H9 (cell line): ENCODE data around the gene ARHGEF33. TPM values are rescaled to one million over a fixed set of nuclear protein-coding genes. Genes with fewer than 3 reads are reported as not detected.

Source experiments
- DNase-seq: peaks from one replicate; pipeline ENCODE4 v3.0.0-alpha.2; 2017
- H2AFZ ChIP-seq: one replicate; pipeline ENCODE4 v1.6.1; 2013; ENCODE audit warnings: mild to moderate bottlenecking, low read length, control low read depth, moderate library complexity
- H2AK5ac ChIP-seq: 2 replicates; pipeline ENCODE4 v1.6.1; 2013; ENCODE audit warnings: low read length, control low read depth, mixed read lengths; ENCODE audit not compliant: insufficient read length
- H2BK120ac ChIP-seq: one replicate; pipeline ENCODE4 v1.6.1; 2013; ENCODE audit warnings: low read depth, mild to moderate bottlenecking, low read length, control low read depth, inconsistent platforms; ENCODE audit not compliant: poor library complexity, severe bottlenecking
- H2BK12ac ChIP-seq: 2 replicates; pipeline ENCODE4 v1.6.1; 2013; ENCODE audit warnings: low read length, control low read depth, mixed read lengths, low read depth; ENCODE audit not compliant: insufficient read length
- H2BK15ac ChIP-seq: 2 replicates; pipeline ENCODE4 v1.6.1; 2013; ENCODE audit warnings: low read depth, low read length, control low read depth
- H2BK20ac ChIP-seq: one replicate; pipeline ENCODE4 v1.6.1; 2013; ENCODE audit warnings: low read depth, mild to moderate bottlenecking, low read length, control low read depth, inconsistent platforms; ENCODE audit not compliant: poor library complexity, severe bottlenecking
- H2BK5ac ChIP-seq: 2 replicates; pipeline ENCODE4 v1.6.1; 2013; ENCODE audit warnings: low read length, control low read depth, mixed read lengths; ENCODE audit not compliant: insufficient read length
- H3K14ac ChIP-seq: 2 replicates; pipeline ENCODE4 v1.6.1; 2013; ENCODE audit warnings: low read length, control low read depth; ENCODE audit not compliant: insufficient read depth
- H3K18ac ChIP-seq: 2 replicates; pipeline ENCODE4 v1.6.1; 2013; ENCODE audit warnings: low read depth, mild to moderate bottlenecking, mixed read lengths, low read length, control low read depth; ENCODE audit not compliant: insufficient read length
- H3K23ac ChIP-seq: 2 replicates; pipeline ENCODE4 v1.6.1; 2013; ENCODE audit warnings: low read length, control low read depth, mixed read lengths, low read depth; ENCODE audit not compliant: insufficient read length
- H3K23me2 ChIP-seq: 2 replicates; pipeline ENCODE4 v1.6.1; 2013; ENCODE audit warnings: low read depth, mild to moderate bottlenecking, mixed read lengths, low read length, control low read depth; ENCODE audit not compliant: insufficient read length, poor library complexity, severe bottlenecking
- H3K27ac ChIP-seq: 2 replicates; pipeline ENCODE4 v1.5.1; 2013; ENCODE audit warnings: low read length, control low read depth, mixed read lengths, low read depth; ENCODE audit not compliant: insufficient read length
- H3K27me3 ChIP-seq: 2 replicates; pipeline ENCODE4 v1.6.1; 2013; ENCODE audit warnings: low read length, control low read depth, inconsistent platforms; ENCODE audit not compliant: insufficient read depth
- H3K4ac ChIP-seq: 2 replicates; pipeline ENCODE4 v1.6.1; 2013; ENCODE audit warnings: low read depth, mild to moderate bottlenecking, control low read depth, inconsistent platforms, low read length, moderate library complexity
- H3K4me1 ChIP-seq: 2 replicates; pipeline ENCODE4 v1.6.1; 2013; ENCODE audit warnings: low read length, control low read depth, inconsistent platforms; ENCODE audit not compliant: insufficient read depth
- H3K4me2 ChIP-seq: 2 replicates; pipeline ENCODE4 v1.6.1; 2013; ENCODE audit warnings: low read length, control low read depth, mixed read lengths; ENCODE audit not compliant: insufficient read length, insufficient read depth
- H3K56ac ChIP-seq: 2 replicates; pipeline ENCODE4 v1.6.1; 2013; ENCODE audit warnings: low read depth, mild to moderate bottlenecking, mixed read lengths, low read length, control low read depth; ENCODE audit not compliant: insufficient read length
- H3K79me1 ChIP-seq: 2 replicates; pipeline ENCODE4 v1.6.1; 2013; ENCODE audit warnings: low read depth, mild to moderate bottlenecking, moderate library complexity, low read length, control low read depth, inconsistent platforms; ENCODE audit not compliant: insufficient read depth, poor library complexity, severe bottlenecking
- H3K79me2 ChIP-seq: 2 replicates; pipeline ENCODE4 v1.6.1; 2013; ENCODE audit warnings: low read length, control low read depth, inconsistent platforms; ENCODE audit not compliant: insufficient read depth
- H3K9ac ChIP-seq: 2 replicates; pipeline ENCODE4 v1.6.1; 2013; ENCODE audit warnings: low read length, control low read depth, mixed read lengths; ENCODE audit not compliant: insufficient read length; ENCODE audit errors: extremely low read depth
- H3K9me3 ChIP-seq: one replicate; pipeline ENCODE4 v1.6.1; 2013; ENCODE audit warnings: low read depth, low read length, inconsistent platforms; ENCODE audit not compliant: control insufficient read depth
- H3T11ph ChIP-seq: one replicate; pipeline ENCODE4 v1.6.1; 2013; ENCODE audit warnings: mild to moderate bottlenecking, low read length, control low read depth, inconsistent platforms
- H4K20me1 ChIP-seq: one replicate; pipeline ENCODE4 v1.6.1; 2013; ENCODE audit not compliant: control insufficient read depth, insufficient read length, insufficient read depth
- H4K5ac ChIP-seq: 2 replicates; pipeline ENCODE4 v1.6.1; 2013; ENCODE audit warnings: low read depth, mild to moderate bottlenecking, mixed read lengths, low read length, control low read depth; ENCODE audit not compliant: insufficient read length
- H4K8ac ChIP-seq: replicated peaks from 2 replicates; pipeline ENCODE4 v1.6.1; 2013; ENCODE audit warnings: low read length, control low read depth, mixed read lengths, low read depth; ENCODE audit not compliant: insufficient read length
- H4K91ac ChIP-seq: 2 replicates; pipeline ENCODE4 v1.6.1; 2013; ENCODE audit warnings: low read depth, mild to moderate bottlenecking, moderate library complexity, mixed read lengths, low read length, control low read depth; ENCODE audit not compliant: insufficient read length
- H3K27ac Mint-ChIP-seq, 3 experiments: 2 replicates in 2 of 3; 3 replicates in 1 of 3; pipeline ENCODE4 v1.8.0; 2020 to 2021; ENCODE audit warnings: mixed read lengths in 3 of 3, mild to moderate bottlenecking in 1 of 3, moderate library complexity in 1 of 3
- H3K27me3 Mint-ChIP-seq: 2 replicates; pipeline ENCODE4 v1.8.0; 2021; ENCODE audit warnings: low read depth, mild to moderate bottlenecking, moderate library complexity, mixed read lengths
- H3K36me3 Mint-ChIP-seq, 3 experiments: 2 replicates in 2 of 3; 3 replicates in 1 of 3; pipeline ENCODE4 v1.8.0; 2020 to 2021; ENCODE audit warnings: low read depth in 3 of 3, mixed read lengths in 3 of 3; ENCODE audit not compliant: insufficient read depth in 1 of 3
- H3K4me1 Mint-ChIP-seq, 2 experiments: 2 replicates each; pipeline ENCODE4 v1.8.0; 2020; ENCODE audit warnings: mixed read lengths in 2 of 2
- H3K4me3 Mint-ChIP-seq, 2 experiments: 2 replicates in 1 of 2; 3 replicates in 1 of 2; pipeline ENCODE4 v1.8.0; 2020 to 2021; ENCODE audit warnings: mild to moderate bottlenecking in 2 of 2, mixed read lengths in 2 of 2, moderate library complexity in 1 of 2
- H3K9me3 Mint-ChIP-seq, 2 experiments: 2 replicates in 1 of 2; 3 replicates in 1 of 2; pipeline ENCODE4 v1.8.0; 2020; ENCODE audit warnings: mild to moderate bottlenecking in 2 of 2, mixed read lengths in 2 of 2, moderate library complexity in 1 of 2
- WGBS: extraction: QIAGEN DNeasy Blood & Tissue Kit; methylation state at CpG from one replicate; pipeline ENCODE4 v1.1.7; 2013; ENCODE audit warnings: missing lambda C conversion rate, low lambda C conversion rate, mixed read lengths; ENCODE audit not compliant: insufficient read length; ENCODE audit errors: extremely low coverage; 5-methylcytosine and 5-hydroxymethylcytosine counted together
- total RNA-seq: library from RNA; stranded (reverse); gene quantifications from 2 replicates; pipeline ENCODE4 v1.2.1, GENCODE V29; 2021
- TF ChIP-seq, protein P1 (sequence below): fragments of 200-600 bp; sonication (generic); conservative IDR thresholded peaks from 3 replicates; pipeline ENCODE4 v1.8.0; 2021; ENCODE audit warnings: antibody characterized with exemption, mild to moderate bottlenecking

Gene ARHGEF33
- total RNA-seq, 1 experiment from 2014 or later, result 0.92 TPM

DNA sequence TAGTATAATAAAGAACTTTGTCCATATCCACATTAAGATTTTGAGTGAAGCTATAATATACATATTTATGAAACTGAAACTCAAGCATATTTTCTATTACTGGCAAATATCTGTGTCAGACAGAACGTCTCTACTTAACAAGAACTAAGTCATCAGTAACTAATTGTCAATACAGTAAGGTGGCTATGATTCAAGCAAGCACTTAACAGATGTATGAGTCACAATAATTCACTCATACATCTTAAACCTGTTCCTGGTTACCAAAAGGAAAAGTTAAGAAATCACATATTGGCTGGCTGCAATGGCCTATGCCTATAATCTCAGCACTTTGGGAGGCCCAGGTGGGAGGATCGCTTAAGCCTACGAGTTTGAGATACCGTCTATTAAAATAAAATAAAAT is 135.2 kb downstream of the ARHGEF33 start:
- H3K27ac ChIP-seq, result no peak overlapping the region
- Mint-ChIP-seq H3K27ac (no peak overlapping the region), H3K36me3 (peaks cover 0 to 13% (median 5%) of the 10 kb centered on the region in 3 experiments; a peak in 4 of 7 replicates), H3K9me3 (no peaks in the 10 kb centered on the region), H3K4me1 (peaks cover 32% of the 10 kb centered on the region in 2 experiments), H3K4me3 (no peak overlapping the region), H3K27me3 (no peaks in the 10 kb centered on the region)
- H3K23ac ChIP-seq, result no peak overlapping the region
- no peak overlapping the region for H2BK20ac ChIP-seq
- H3K56ac ChIP-seq, result no peak overlapping the region
- H3K4me2 ChIP-seq, result no peak overlapping the region
- WGBS, result no CpG with 5 or more reads among the region's 4 CpGs
- no peak overlapping the region for H3K9ac ChIP-seq
- no peaks in the 10 kb centered on the region for H3K23me2 ChIP-seq
- no peak overlapping the region for H2BK15ac ChIP-seq
- H3K4ac ChIP-seq, result no peak overlapping the region
- no peak for DNase-seq
- H2BK120ac ChIP-seq, result no peak overlapping the region
- H4K5ac ChIP-seq, result no peak overlapping the region
- H3K14ac ChIP-seq, result no peak overlapping the region
- TF ChIP-seq, protein P1, sequence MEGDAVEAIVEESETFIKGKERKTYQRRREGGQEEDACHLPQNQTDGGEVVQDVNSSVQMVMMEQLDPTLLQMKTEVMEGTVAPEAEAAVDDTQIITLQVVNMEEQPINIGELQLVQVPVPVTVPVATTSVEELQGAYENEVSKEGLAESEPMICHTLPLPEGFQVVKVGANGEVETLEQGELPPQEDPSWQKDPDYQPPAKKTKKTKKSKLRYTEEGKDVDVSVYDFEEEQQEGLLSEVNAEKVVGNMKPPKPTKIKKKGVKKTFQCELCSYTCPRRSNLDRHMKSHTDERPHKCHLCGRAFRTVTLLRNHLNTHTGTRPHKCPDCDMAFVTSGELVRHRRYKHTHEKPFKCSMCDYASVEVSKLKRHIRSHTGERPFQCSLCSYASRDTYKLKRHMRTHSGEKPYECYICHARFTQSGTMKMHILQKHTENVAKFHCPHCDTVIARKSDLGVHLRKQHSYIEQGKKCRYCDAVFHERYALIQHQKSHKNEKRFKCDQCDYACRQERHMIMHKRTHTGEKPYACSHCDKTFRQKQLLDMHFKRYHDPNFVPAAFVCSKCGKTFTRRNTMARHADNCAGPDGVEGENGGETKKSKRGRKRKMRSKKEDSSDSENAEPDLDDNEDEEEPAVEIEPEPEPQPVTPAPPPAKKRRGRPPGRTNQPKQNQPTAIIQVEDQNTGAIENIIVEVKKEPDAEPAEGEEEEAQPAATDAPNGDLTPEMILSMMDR, result no peak
- no peaks in the 10 kb centered on the region for H4K20me1 ChIP-seq
- no peak overlapping the region for H3K18ac ChIP-seq
- no peaks in the 10 kb centered on the region for H3K27me3 ChIP-seq
- H4K8ac ChIP-seq, result no peak overlapping the region
- H3K79me1 ChIP-seq, result no peaks in the 10 kb centered on the region
- no peak overlapping the region for H4K91ac ChIP-seq
- no peak overlapping the region for H2BK5ac ChIP-seq
- no peaks in the 10 kb centered on the region for H3K79me2 ChIP-seq
- no peak overlapping the region for H3T11ph ChIP-seq
- H2BK12ac ChIP-seq, result no peak overlapping the region
- no peaks in the 10 kb centered on the region for H3K9me3 ChIP-seq
- H3K4me1 ChIP-seq, result peaks cover 2% of the 10 kb centered on the region; the same call in 1 of the 2 replicates
- H2AFZ ChIP-seq, result no peak overlapping the region
- H2AK5ac ChIP-seq, result no peak overlapping the region

Other genes starting within 250 kb of the ARHGEF33 start
- gene GALM, start 223.8 kb upstream of the ARHGEF33 start, total RNA-seq, result 10.0 and 10.4 TPM in 2 replicates
- 576 and 589 TPM in 2 replicates for gene SRSF7, start 138.5 kb upstream of the ARHGEF33 start, total RNA-seq
- gene GEMIN6, start 111.7 kb upstream of the ARHGEF33 start, total RNA-seq, result 21.9 and 22.1 TPM in 2 replicates
- gene DHX57, start 13.9 kb upstream of the ARHGEF33 start, total RNA-seq, result 27.5 and 32.0 TPM in 2 replicates
- 6.7 and 8.0 TPM in 2 replicates for gene MORN2, start 13.9 kb upstream of the ARHGEF33 start, total RNA-seq
- 31.1 and 35.8 TPM in 2 replicates for gene SOS1, start 231.2 kb downstream of the ARHGEF33 start, total RNA-seq